ENCODE results near the gene MPV17L2. TPM values are rescaled to one million over a fixed set of nuclear protein-coding genes. Genes with fewer than 3 reads are reported as not detected.

MPV17L2 gene
- total RNA-seq, 4 donors from 2014 or later: 4.7 to 57.7 (median 29.3) TPM

DNA sequence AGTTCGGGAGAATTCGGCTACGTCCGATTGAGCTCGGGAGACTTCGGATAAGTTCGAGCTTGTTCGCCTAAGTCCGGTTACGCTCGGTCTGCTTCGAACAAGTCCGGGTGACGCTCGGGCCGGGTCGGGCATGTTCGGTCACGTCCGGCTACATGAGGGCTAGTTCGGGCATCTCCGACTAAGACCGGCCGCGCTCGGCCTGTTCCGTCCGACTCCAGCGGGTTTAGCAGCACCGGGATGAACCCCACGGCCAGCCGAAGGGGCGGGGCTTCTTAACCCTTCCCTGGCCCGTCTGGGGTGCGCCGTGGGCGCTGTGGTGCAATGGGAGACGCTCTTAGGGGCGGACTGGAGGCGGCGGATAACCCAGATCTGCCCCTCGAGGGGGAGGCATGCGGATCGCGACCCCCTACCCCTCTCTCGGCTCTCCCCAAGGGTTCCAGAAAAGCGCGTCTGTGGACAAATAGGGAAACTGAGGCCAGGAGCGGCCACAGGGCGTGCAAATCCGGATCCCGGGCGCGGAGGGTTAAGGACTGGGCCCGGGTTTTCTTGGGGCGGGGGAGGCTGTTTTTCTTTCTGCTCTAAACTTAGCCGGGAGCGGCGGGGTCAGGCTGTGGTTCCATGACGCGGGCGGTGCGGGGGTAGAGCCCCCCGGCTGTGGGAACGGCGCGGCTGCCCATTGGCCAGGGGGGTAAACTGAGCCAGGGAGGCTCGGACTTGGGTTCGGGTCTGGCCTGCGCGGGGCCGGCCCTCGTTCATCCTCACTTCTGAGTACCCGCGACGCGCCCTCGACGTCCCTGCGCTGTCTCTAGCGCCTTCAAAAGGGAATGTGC is 31.7 kb downstream of the MPV17L2 start:
- TF ChIP-seq CTCF (IDR thresholded peaks at IDR 0.05): no peak
- TF ChIP-seq POLR2A (IDR thresholded peaks at IDR 0.05): no peak
- DNase-seq: peak; percentile 99
- Histone ChIP-seq H3K27ac (peak overlapping the region in 1 of 3 donors; percentile 27), H3K36me3 (no peaks in the 10 kb centered on the region), H3K9me3 (no peaks in the 10 kb centered on the region), H3K4me3 (replicated peaks in 1 of 3) (peak overlapping the region in 1 of 3 donors; percentile 24), H3K4me1 (peaks cover 7 to 32% of the 10 kb centered on the region in 2 donors), H3K27me3 (peaks cover 8% of the 10 kb centered on the region)
- intact Hi-C loops (cut with DNase I): no loop called here
- 0 to 1% methylated on average over 7 to 60 of the region's 81 CpGs for WGBS, 2 donors

DNA sequence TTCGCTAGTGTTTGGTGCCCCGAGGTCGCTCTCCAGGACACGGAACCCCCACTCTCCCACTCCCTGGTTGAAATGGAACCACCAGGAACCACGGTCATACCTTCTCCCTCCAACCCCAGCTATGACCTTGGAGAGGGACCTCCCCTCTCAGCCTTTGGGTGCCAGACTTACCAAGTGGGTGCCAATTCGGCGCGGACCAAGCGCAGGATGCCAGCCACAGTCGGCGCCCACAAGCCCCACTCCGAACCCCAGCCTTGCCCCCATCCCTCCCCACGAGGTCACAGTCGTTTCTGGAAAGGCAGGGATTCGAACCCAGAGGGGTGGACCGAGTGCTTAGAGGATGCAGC is 32.3 kb downstream of the MPV17L2 start:
- Histone ChIP-seq H3K36me3 (no peaks in the 10 kb centered on the region), H3K27me3 (peaks cover 8% of the 10 kb centered on the region), H3K4me3 (replicated peaks in 1 of 3) (peak overlapping the region in 1 of 3 donors; percentile 24), H3K4me1 (peaks cover 7 to 32% of the 10 kb centered on the region in 2 donors), H3K9me3 (no peaks in the 10 kb centered on the region), H3K27ac (peak overlapping the region in 1 of 3 donors; percentile 8)
- TF ChIP-seq CTCF (IDR thresholded peaks at IDR 0.05) (no peak), POLR2A (IDR thresholded peaks at IDR 0.05) (no peak)
- 11% methylated on average over 12 of the region's 16 CpGs; no CpG with 5 or more reads in 1 of the 2 donors for WGBS, 2 donors
- DNase-seq: no peak
- intact Hi-C loops (cut with DNase I): no loop called here

GRCh38 chr19:18225702-18226468 is 32.9 kb downstream of the MPV17L2 start, which contains the start of gene PDE4C:
TSS of gene PDE4C (minus strand) at chr19:18226438. CDS start at chr19:18226415, 23 bp downstream.
- Histone ChIP-seq H3K9me3 (no peaks in the 10 kb centered on the region), H3K27ac (peak within 1 kb of the TSS in 1 of 3 donors; percentile 8), H3K36me3 (no peaks in the 10 kb centered on the region), H3K4me3 (replicated peaks in 1 of 3) (no peak within 1 kb of the TSS), H3K4me1 (peaks cover 7 to 28% of the 10 kb centered on the region in 2 donors), H3K27me3 (peaks cover 8% of the 10 kb centered on the region)
- no peak for DNase-seq
- 4 to 10% methylated on average over 18 to 20 of the region's 51 CpGs for WGBS, 2 donors
- intact Hi-C loops (cut with DNase I): no loop called here
- TF ChIP-seq POLR2A (IDR thresholded peaks at IDR 0.05) (no peak), CTCF (IDR thresholded peaks at IDR 0.05) (no peak)

DNA sequence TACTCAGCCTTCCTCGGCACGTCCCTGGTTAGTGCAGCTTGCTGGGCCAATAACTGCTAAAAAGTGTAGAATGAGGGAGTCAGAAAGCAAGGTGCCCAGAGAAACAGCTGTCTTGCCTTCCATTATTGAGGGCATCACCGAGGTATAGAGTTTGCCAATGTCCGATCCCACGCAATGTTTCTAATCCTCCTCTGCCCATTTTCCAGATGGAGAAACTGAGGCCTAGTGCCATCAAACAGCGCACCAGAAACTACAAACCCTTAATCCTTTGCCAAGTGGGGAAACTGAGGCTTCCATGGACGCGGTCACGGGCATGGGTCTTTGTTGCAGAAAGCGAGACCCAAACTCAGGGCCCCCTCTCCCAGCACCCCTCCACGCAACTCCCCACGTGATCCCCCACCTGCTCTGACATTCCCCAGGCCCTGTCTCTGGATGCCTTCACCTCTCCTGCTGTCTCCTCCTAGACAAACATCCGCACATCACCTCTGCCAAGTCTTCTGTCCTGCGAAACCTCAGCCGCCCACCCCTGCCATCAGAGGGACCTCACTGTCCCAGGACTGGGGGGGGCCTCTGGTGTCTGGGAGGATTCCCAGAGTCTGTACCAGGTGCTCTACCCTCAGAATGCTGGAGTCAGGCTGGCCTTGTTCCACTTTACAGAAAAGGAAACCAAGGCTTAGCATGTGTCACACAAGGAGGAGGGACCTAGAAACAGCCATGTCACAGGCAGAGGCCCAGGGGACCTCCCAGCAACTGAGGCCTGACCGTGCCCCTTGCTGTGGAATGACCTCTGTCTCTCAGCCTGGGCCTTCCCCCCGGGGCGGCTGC is 34.1 kb downstream of the MPV17L2 start:
- H3K27me3 ChIP-seq: peaks cover 8% of the 10 kb centered on the region
- TF ChIP-seq CTCF (IDR thresholded peaks at IDR 0.05) (no peak), POLR2A (IDR thresholded peaks at IDR 0.05) (no peak)
- no peak overlapping the region for H3K27ac ChIP-seq
- intact Hi-C loops (cut with DNase I): no loop called here
- no peaks in the 10 kb centered on the region for H3K36me3 ChIP-seq
- no peak overlapping the region for H3K4me3 ChIP-seq (replicated peaks in 1 of 3)
- no peak for DNase-seq
- WGBS, 2 donors: 83 to 85% methylated on average over 16 to 18 of the region's 18 CpGs
- H3K4me1 ChIP-seq: peaks cover 7 to 24% of the 10 kb centered on the region in 2 donors
- H3K9me3 ChIP-seq: no peaks in the 10 kb centered on the region

Data from thyroid gland (tissue), 4 donors.